ENCODE measurements around the gene FASTKD3.

FASTKD3 gene

DNA sequence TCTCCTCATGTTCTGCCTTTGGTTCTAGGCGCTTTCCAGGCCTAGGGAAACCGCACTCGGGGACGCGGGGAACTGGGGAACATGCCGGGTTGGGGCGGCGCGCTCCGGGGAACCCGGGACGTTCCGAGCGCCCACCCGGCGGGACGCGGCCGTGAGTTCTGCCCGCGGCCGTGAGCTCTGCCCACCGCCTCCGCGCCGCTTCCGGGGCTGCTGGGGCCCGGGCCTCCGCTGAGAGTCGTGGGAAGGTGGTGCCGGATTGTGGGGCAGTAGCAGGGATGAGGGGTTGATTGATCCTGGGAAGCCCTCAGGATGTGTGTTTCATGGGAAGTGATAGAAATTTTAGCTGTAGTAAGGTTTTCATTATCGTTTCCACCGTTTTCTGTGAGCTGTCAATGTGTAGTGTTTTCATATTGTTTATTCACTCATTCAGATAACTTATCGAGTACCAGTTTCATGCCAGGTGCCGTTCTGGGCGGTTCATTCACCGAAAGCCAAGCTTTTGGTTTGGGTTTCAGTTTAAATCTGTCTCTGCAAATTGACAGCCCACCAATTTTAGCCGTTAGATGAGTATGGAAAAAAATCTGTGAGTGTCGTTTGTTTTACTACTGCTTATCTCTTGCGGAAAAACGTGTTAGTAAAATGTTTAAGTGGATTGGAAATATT lies 774 bp upstream of the FASTKD3 start:
- no peak overlapping the region for H2BK5ac ChIP-seq (ENCODE audit: low read length)
- H2BK12ac ChIP-seq (ENCODE audit: low read length) = no peak overlapping the region
- no CpG with 5 or more reads among the region's 41 CpGs for WGBS, 2 donors (ENCODE audit: extremely low coverage in 2 of 2, insufficient read length in 2 of 2, insufficient replicate concordance in 1 of 2)
- H2AFZ ChIP-seq (ENCODE audit: low read length) = peak overlapping the region; percentile 92
- peak overlapping the region; percentile 86 to 99 for H3K4me3 ChIP-seq (ENCODE audit: low read length in 2 of 2)
- H3K79me1 ChIP-seq (ENCODE audit: low read depth, low read length) = peaks cover 4% of the 10 kb centered on the region
- peaks cover 0 to 7% of the 10 kb centered on the region in 2 donors for H3K4me1 ChIP-seq (ENCODE audit: control insufficient read depth in 2 of 2, insufficient read depth in 1 of 2, low read depth in 1 of 2, low read length in 2 of 2)
- no peak overlapping the region for H4K91ac ChIP-seq (ENCODE audit: low read depth, low read length, poor library complexity)
- no peaks in the 10 kb centered on the region for H3K27me3 ChIP-seq (ENCODE audit: control insufficient read depth in 3 of 3, insufficient read depth in 3 of 3, low read depth in 1 of 3, low read length in 3 of 3)
- peaks cover 3 to 61% of the 10 kb centered on the region in 2 donors for H3K36me3 ChIP-seq (replicated peaks in 1 of 2; ENCODE audit: control insufficient read depth in 2 of 2, insufficient read depth in 2 of 2, low read length in 2 of 2)
- DNase-seq (ENCODE audit: low spot score) = no peak
- no peak overlapping the region for H2BK15ac ChIP-seq (ENCODE audit: low read length)
- peak overlapping the region; percentile 79 for H3K18ac ChIP-seq (ENCODE audit: low read length)
- H2AK5ac ChIP-seq (ENCODE audit: low read depth, low read length) = no peak overlapping the region
- no peak overlapping the region for H3K23ac ChIP-seq (ENCODE audit: low read depth, low read length, poor library complexity)
- H3K27ac ChIP-seq (replicated peaks; ENCODE audit: low read length) = no peak overlapping the region
- H4K8ac ChIP-seq (ENCODE audit: low read depth, low read length) = no peak overlapping the region
- peak overlapping the region; percentile 67 for H3K4me2 ChIP-seq (ENCODE audit: insufficient read depth, low read length, poor library complexity, severe bottlenecking)
- peak overlapping the region; percentile 31 for H3K14ac ChIP-seq (ENCODE audit: low read length)
- no peak overlapping the region for H2BK120ac ChIP-seq (ENCODE audit: low read depth, low read length)
- H3K9ac ChIP-seq (ENCODE audit: low read depth, low read length, poor library complexity) = peak overlapping the region; percentile 89
- H3K9me3 ChIP-seq (replicated peaks in 1 of 2; ENCODE audit: control insufficient read depth in 2 of 2, insufficient read depth in 1 of 2, low read depth in 1 of 2, low read length in 2 of 2) = no peaks in the 10 kb centered on the region
- H3K4ac ChIP-seq (ENCODE audit: low read length) = no peak overlapping the region

DNA sequence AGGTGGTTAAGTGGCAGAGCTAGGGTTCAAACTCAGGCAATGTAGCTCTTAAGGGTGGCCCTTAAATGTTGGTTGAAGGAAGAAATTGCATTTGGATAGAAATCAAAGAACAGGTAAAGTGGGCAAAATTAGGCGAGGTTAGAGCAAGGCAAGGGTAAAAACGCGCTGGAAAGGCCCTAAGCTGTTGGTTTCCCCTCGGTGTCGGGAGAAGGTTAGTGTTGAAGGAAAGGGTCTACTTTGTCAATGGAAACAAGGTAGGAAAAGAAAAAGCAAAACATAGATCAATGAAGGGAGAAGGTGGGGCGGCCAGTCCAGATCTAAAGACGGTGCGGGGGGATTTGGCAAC lies 431 bp downstream of the FASTKD3 start:
- Histone ChIP-seq H3K27ac (replicated peaks; ENCODE audit: low read length) (no peak overlapping the region), H4K91ac (ENCODE audit: low read depth, low read length, poor library complexity) (no peak overlapping the region), H3K23ac (ENCODE audit: low read depth, low read length, poor library complexity) (no peak overlapping the region), H2BK5ac (ENCODE audit: low read length) (peak overlapping the region; percentile 35), H2BK120ac (ENCODE audit: low read depth, low read length) (no peak overlapping the region), H2BK15ac (ENCODE audit: low read length) (no peak overlapping the region), H4K8ac (ENCODE audit: low read depth, low read length) (no peak overlapping the region), H3K18ac (ENCODE audit: low read length) (peak overlapping the region; percentile 24), H3K4me2 (ENCODE audit: insufficient read depth, low read length, poor library complexity, severe bottlenecking) (peak overlapping the region; percentile 80), H3K4ac (ENCODE audit: low read length) (no peak overlapping the region), H2AK5ac (ENCODE audit: low read depth, low read length) (no peak overlapping the region), H3K36me3 (replicated peaks in 1 of 2; ENCODE audit: control insufficient read depth in 2 of 2, insufficient read depth in 2 of 2, low read length in 2 of 2) (peaks cover 3 to 61% of the 10 kb centered on the region in 2 donors), H3K14ac (ENCODE audit: low read length) (no peak overlapping the region), H3K4me3 (ENCODE audit: low read length in 2 of 2) (peak overlapping the region; percentile 86 to 99), H3K4me1 (ENCODE audit: control insufficient read depth in 2 of 2, insufficient read depth in 1 of 2, low read depth in 1 of 2, low read length in 2 of 2) (peaks cover 0 to 7% of the 10 kb centered on the region in 2 donors), H3K9ac (ENCODE audit: low read depth, low read length, poor library complexity) (no peak overlapping the region), H2BK12ac (ENCODE audit: low read length) (no peak overlapping the region), H3K9me3 (replicated peaks in 1 of 2; ENCODE audit: control insufficient read depth in 2 of 2, insufficient read depth in 1 of 2, low read depth in 1 of 2, low read length in 2 of 2) (no peaks in the 10 kb centered on the region), H2AFZ (ENCODE audit: low read length) (peak overlapping the region; percentile 92), H3K27me3 (ENCODE audit: control insufficient read depth in 3 of 3, insufficient read depth in 3 of 3, low read depth in 1 of 3, low read length in 3 of 3) (no peaks in the 10 kb centered on the region), H3K79me1 (ENCODE audit: low read depth, low read length) (peaks cover 4% of the 10 kb centered on the region)
- DNase-seq (ENCODE audit: low spot score) = no peak
- WGBS, 2 donors (ENCODE audit: extremely low coverage in 2 of 2, insufficient read length in 2 of 2, insufficient replicate concordance in 1 of 2) = no CpG with 5 or more reads among the region's 8 CpGs

DNA sequence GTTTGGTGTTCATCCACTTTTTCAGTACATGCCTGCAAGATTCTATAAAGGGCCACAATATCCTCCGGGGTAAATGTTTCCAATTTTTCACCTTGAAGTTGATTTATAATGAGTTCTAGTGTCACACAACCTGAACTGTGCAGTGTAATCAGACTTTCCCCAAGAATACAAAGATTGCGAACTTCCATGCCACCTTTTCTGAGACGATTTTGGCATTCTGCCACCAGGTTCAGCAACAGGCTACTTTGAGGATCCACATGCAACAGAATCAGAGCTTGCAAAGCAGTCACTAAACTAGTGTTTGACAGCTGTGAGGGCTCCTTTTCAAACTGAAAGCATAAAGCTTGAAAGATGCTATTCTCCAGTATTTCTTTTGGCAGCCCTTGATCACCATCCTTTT lies 1.6 kb downstream of the FASTKD3 start:
- Histone ChIP-seq H3K4ac (ENCODE audit: low read length) (no peak overlapping the region), H3K79me1 (ENCODE audit: low read depth, low read length) (peaks cover 4% of the 10 kb centered on the region)
- no CpG with 5 or more reads among the region's 3 CpGs for WGBS, 2 donors (ENCODE audit: extremely low coverage in 2 of 2, insufficient read length in 2 of 2, insufficient replicate concordance in 1 of 2)

DNA sequence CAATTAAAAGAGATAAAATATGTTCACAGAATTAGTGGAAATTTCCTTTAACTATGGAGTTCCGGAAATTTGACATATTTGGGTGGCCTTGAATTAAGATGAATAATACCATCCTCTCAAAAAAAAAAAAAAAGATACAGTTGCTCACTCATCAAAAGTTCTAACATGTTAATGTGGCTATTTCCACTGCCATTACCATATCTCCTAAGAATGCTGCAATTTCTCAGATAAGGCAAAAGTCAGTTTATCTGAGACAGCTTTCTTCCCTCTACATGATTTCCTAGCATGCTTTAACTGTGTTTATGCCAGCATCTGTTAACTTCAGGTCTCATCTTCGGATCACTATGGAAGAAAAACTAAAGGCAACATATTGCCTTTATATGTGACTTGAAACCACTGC lies 2.6 kb downstream of the FASTKD3 start:
- Histone ChIP-seq H3K4ac (ENCODE audit: low read length) (no peak overlapping the region), H3K23ac (ENCODE audit: low read depth, low read length, poor library complexity) (no peak overlapping the region), H2BK120ac (ENCODE audit: low read depth, low read length) (no peak overlapping the region), H4K91ac (ENCODE audit: low read depth, low read length, poor library complexity) (no peak overlapping the region), H3K27me3 (ENCODE audit: control insufficient read depth in 3 of 3, insufficient read depth in 3 of 3, low read depth in 1 of 3, low read length in 3 of 3) (no peaks in the 10 kb centered on the region), H3K9me3 (replicated peaks in 1 of 2; ENCODE audit: control insufficient read depth in 2 of 2, insufficient read depth in 1 of 2, low read depth in 1 of 2, low read length in 2 of 2) (no peaks in the 10 kb centered on the region), H3K4me1 (ENCODE audit: control insufficient read depth in 2 of 2, insufficient read depth in 1 of 2, low read depth in 1 of 2, low read length in 2 of 2) (peaks cover 0 to 7% of the 10 kb centered on the region in 2 donors), H3K9ac (ENCODE audit: low read depth, low read length, poor library complexity) (no peak overlapping the region), H2BK5ac (ENCODE audit: low read length) (no peak overlapping the region), H3K79me1 (ENCODE audit: low read depth, low read length) (peaks cover 4% of the 10 kb centered on the region), H2BK15ac (ENCODE audit: low read length) (no peak overlapping the region), H3K4me3 (ENCODE audit: low read length in 2 of 2) (no peak overlapping the region), H4K8ac (ENCODE audit: low read depth, low read length) (no peak overlapping the region), H3K36me3 (replicated peaks in 1 of 2; ENCODE audit: control insufficient read depth in 2 of 2, insufficient read depth in 2 of 2, low read length in 2 of 2) (peaks cover 4 to 62% of the 10 kb centered on the region in 2 donors), H2AK5ac (ENCODE audit: low read depth, low read length) (no peak overlapping the region), H3K14ac (ENCODE audit: low read length) (no peak overlapping the region), H2BK12ac (ENCODE audit: low read length) (no peak overlapping the region), H3K27ac (replicated peaks; ENCODE audit: low read length) (no peak overlapping the region), H3K4me2 (ENCODE audit: insufficient read depth, low read length, poor library complexity, severe bottlenecking) (no peak overlapping the region), H3K18ac (ENCODE audit: low read length) (no peak overlapping the region), H2AFZ (ENCODE audit: low read length) (no peak overlapping the region)
- no CpG with 5 or more reads among the region's 2 CpGs for WGBS, 2 donors (ENCODE audit: extremely low coverage in 2 of 2, insufficient read length in 2 of 2, insufficient replicate concordance in 1 of 2)
- DNase-seq (ENCODE audit: low spot score) = no peak

More for the DNA sequence above, 1.6 kb downstream of the FASTKD3 start:
- H3K9me3 ChIP-seq (replicated peaks in 1 of 2; ENCODE audit: control insufficient read depth in 2 of 2, insufficient read depth in 1 of 2, low read depth in 1 of 2, low read length in 2 of 2) = no peaks in the 10 kb centered on the region
- no peak overlapping the region for H3K14ac ChIP-seq (ENCODE audit: low read length)
- H4K8ac ChIP-seq (ENCODE audit: low read depth, low read length) = no peak overlapping the region
- no peak overlapping the region for H2AK5ac ChIP-seq (ENCODE audit: low read depth, low read length)
- H3K36me3 ChIP-seq (replicated peaks in 1 of 2; ENCODE audit: control insufficient read depth in 2 of 2, insufficient read depth in 2 of 2, low read length in 2 of 2) = peaks cover 3 to 62% of the 10 kb centered on the region in 2 donors
- H2BK12ac ChIP-seq (ENCODE audit: low read length) = no peak overlapping the region
- peaks cover 0 to 7% of the 10 kb centered on the region in 2 donors for H3K4me1 ChIP-seq (ENCODE audit: control insufficient read depth in 2 of 2, insufficient read depth in 1 of 2, low read depth in 1 of 2, low read length in 2 of 2)
- no peak overlapping the region for H2AFZ ChIP-seq (ENCODE audit: low read length)
- no peak overlapping the region for H3K27ac ChIP-seq (replicated peaks; ENCODE audit: low read length)
- H2BK120ac ChIP-seq (ENCODE audit: low read depth, low read length) = no peak overlapping the region
- no peak overlapping the region for H3K4me2 ChIP-seq (ENCODE audit: insufficient read depth, low read length, poor library complexity, severe bottlenecking)
- no peak overlapping the region for H3K18ac ChIP-seq (ENCODE audit: low read length)
- H2BK15ac ChIP-seq (ENCODE audit: low read length) = no peak overlapping the region
- no peak overlapping the region for H3K23ac ChIP-seq (ENCODE audit: low read depth, low read length, poor library complexity)
- no peak for DNase-seq (ENCODE audit: low spot score)
- H4K91ac ChIP-seq (ENCODE audit: low read depth, low read length, poor library complexity) = no peak overlapping the region
- no peak overlapping the region for H2BK5ac ChIP-seq (ENCODE audit: low read length)
- H3K27me3 ChIP-seq (ENCODE audit: control insufficient read depth in 3 of 3, insufficient read depth in 3 of 3, low read depth in 1 of 3, low read length in 3 of 3) = no peaks in the 10 kb centered on the region
- H3K4me3 ChIP-seq (ENCODE audit: low read length in 2 of 2) = no peak overlapping the region
- no peak overlapping the region for H3K9ac ChIP-seq (ENCODE audit: low read depth, low read length, poor library complexity)

All from neuronal stem cell (in vitro differentiated cells).